Erythroblast (primary cell): ENCODE data around the gene PDGFA.

Source experiments
- GATA1 ChIP-seq: IDR thresholded peaks from 2 replicates; pipeline ENCODE4 v1.6.1; 2011; ENCODE audit warnings: low read depth, mild to moderate bottlenecking, control low read depth, low read length, moderate library complexity
- POLR2A ChIP-seq: IDR thresholded peaks from 2 replicates; pipeline ENCODE4 v1.6.1; 2011; ENCODE audit warnings: mild to moderate bottlenecking, low read length

GRCh38 chr7:562374-562675 lies 42.7 kb upstream of the PDGFA start:
- TF ChIP-seq POLR2A, result no peak
- TF ChIP-seq GATA1, result no peak
